ENCODE results near the gene POLA1.

Gene POLA1

DNA sequence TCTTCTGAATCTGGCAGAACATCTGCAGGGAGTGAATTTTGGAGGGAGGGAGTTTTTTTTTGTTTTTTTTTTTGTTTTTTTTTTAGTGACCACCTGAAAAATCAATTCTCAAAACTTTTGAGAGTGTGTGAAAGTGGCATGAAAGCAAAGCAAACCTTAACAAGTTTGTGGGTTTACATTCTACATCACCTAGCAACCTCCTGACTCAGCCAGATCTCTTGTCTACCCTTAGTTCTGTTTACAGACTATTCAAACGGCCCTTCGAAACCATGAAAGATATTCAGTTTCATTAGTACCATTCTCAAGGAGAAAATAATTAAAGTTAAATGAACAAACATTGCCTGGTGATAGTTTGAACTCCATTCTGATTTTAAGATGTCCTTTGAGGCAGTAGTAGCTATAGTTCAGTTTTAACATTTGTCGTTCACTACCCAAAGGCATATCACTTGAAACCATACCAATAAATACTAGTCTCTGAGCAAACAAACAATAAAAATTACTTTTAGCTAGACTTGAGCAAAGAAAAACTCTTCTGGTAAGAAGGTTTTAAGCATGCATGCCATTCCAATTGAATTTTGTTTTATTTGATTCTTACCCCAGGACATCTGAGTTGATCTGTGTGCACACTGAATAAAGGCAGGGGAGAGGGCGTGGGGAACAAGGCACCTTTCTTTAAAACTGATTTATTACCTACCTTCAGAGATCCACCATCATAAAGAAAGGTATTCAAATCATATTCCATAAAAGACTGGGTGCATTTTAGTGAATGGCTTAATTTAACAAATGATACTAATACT is 184.3 kb downstream of the POLA1 start:
- no peak for DNase-seq

GRCh38 chrX:24879679-24880078 is 186.0 kb downstream of the POLA1 start:
- no peak for DNase-seq

- no peak for DNase-seq
These were observed 193.2 kb downstream of the POLA1 start for GRCh38 chrX:24886916-24887315.

DNA sequence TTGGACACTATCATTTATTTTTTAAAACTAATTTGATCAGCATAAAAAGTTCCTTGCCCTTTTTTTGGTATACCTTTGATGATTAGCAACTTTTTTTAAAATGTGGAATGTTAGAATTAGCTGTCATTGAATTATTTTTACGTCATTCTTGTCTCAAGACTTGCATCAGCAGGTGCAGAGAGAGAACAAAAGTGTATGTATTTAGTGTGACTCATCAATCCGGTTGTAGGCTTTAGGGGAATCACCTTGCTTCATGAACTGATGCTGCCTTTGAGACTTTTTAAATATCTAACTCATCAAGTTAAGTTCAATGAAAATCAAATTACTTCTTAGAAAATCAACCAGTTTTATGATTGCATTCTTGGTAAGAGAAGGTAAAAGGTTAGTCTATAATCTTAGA is 197.0 kb downstream of the POLA1 start:
- no peak for DNase-seq

DNA sequence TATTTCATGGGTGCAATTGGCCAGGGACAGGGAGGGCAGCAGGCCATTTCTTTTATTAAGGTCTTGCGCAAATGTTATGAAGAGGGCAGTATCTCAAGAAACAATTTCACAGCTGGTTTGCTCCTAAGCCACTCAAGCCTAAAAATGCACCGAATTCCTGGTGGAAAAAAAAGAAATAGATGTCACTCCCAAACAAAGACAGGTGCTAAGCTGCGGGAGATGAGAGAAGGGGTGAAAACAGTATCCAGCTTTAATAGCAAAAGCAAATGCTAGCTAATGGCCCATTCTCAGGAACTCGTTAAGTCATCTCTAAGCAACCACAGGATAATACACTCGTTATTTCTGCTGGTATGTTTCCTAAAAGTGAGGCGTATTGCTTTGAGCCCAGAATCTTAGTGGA is 205.7 kb downstream of the POLA1 start:
- no peak for DNase-seq

DNA sequence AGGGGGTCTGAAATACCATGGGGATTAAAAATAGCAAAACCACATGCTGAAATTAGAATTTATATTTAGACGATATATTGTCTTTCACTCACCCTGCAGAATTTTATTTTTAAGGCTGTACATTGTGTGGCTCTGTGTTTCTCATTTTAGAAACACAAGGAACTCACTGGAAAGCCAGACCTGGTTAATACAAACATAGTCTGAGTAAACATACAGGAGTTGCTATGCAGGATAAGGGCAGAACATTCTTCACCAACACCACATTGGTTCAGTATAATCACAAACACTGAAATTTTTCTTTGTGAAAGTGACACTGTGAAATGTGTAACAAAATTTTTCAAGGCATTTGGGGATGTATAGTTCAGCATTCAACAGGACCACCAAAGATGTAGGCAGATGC is 206.5 kb downstream of the POLA1 start:
- DNase-seq, result no peak

- DNase-seq, result no peak
These were observed 209.1 kb downstream of the POLA1 start for GRCh38 chrX:24902806-24903205.

DNA sequence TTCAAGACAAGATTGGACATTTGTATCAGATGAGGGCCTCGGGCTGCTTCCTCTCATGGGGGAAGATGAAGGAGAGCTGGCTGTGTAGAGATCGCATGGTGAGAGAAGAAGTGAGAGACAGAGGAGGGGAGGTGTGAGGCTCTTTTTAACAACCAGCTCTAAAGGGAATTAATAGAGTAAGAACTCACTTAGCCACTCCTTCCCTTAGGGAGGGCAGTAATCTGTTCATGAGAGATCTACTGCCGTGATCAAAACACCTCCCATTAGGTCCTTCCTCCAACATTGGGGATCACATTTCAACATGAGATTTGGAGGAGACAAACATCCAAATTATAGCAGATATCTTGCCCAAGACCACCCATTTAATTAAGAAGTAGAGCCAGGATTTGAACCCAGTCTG is 225.0 kb downstream of the POLA1 start:
- DNase-seq, result no peak

- DNase-seq, result no peak
These were observed 227.1 kb downstream of the POLA1 start for GRCh38 chrX:24920769-24921168.

GRCh38 chrX:24925430-24925829 is 231.7 kb downstream of the POLA1 start:
- DNase-seq, result no peak

DNA sequence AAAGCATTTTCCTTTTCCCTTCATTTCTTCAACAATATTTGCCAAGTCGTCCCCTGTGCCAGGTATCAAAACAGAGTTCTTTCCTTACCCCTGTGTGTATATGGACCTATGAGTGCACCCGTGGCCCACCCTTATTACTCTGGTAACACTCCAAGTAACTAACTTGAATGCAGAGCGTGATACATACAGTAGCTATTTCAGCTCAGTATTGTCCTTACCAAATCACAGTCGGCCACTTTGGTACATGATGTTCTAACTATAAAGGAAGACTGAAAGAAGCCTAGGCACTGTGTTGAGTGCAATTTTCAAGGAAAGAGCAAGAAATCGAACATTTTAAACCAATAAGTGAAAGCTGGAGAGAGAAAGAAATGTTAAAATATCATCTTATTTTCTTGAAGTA is 233.7 kb downstream of the POLA1 start:
- no peak for DNase-seq

DNA sequence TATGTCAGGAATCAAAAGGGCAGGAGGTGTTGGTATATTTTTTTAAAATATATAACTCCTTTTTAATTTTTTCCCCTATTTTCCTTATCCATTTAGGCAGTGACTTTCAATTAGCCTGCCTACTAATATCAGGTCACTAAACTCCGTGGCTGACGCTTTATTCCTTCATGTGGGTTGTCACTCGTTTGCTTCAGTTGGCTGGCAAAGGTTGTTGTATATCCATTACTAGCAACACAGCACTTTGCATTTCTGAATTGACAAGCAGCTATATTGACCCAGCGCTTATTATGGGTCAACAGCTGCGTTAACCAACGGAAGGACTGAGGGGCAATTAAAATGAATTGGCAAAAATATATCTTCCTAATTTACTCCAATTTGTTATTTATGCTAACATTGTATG is 234.4 kb downstream of the POLA1 start:
- no peak for DNase-seq

DNA sequence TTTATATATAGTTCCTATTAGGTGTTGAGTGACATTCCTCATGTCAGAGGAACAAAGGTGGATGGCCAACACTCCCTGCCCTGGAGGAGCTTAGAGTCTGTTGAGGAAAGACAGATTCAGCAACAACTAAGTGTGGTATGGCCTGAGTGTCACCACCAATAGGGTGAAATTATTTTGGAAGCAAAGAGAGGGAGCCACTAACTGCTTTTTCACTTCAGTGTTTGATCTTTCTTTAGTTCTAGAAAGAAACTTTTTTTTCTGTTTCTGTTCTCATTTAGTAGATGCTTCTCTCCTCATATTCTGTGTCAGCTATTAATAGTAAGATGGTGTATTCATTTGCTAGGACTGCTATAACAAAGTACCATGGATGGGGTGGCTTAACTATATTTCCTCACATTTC is 240.6 kb downstream of the POLA1 start:
- DNase-seq, result no peak

DNA sequence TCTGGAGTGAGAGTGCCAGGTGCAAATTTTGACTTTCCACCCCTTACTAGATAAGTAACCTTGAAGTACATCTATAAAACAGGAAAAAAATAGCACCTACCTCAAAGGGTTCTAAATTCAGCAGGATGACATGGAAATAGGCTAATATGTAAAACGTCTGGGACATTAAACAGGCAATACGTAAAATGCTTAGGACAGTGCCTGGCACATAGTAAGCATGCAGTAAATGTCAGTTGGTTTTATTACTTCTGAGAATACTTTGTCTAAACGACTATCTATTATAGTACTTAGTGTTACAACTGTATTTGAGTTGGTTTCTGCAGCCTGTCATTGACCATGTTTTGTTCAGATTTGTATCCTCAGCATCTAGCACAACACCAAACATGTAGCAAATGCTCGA is 251.3 kb downstream of the POLA1 start:
- DNase-seq, result no peak

GRCh38 chrX:24946369-24946768 is 252.7 kb downstream of the POLA1 start:
- DNase-seq, result no peak

DNA sequence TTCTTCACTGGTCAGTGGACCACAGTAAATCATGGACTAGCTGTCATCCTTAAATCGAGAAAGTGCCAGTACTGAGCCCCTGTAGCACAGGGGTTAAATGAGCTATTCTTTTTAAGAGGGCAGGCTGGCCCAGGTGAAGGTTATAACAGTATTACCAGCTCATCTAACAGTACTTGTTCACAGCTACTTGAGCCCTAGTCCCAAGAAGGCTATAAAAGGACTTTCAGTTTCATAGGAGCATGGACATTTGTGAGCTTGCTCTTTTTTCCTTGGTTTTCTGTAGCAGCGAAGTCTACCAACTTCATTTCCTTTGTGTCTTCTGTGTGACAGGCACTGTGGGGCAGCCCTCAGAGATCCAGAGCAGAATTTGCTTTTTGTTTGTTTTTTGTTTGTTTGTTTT is 261.0 kb downstream of the POLA1 start:
- no peak for DNase-seq

GRCh38 chrX:24955372-24955930 is 261.7 kb downstream of the POLA1 start:
- DNase-seq, result no peak

GRCh38 chrX:24956828-24957227 is 263.1 kb downstream of the POLA1 start:
- no peak for DNase-seq

DNA sequence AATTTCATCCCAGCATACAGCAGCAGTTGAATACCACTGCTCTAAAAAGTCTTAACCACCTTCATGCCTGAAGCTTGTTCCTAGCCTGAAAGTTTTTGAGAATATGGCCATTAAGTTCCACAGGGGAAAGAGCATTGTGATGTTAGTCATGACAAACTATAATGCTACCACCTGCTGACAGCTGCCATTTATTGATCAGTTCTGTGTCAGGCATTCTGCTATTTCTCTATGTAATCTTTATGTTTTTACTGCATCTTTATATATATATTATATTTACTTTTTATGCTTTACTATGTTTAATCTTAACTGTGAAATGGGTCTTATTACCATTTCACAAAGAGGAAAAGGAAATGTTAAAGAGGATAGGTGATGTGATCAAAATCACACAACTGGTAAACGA is 268.1 kb downstream of the POLA1 start:
- DNase-seq, result no peak

- DNase-seq, result no peak
These were observed 270.1 kb downstream of the POLA1 start for GRCh38 chrX:24963823-24964222.

- no peak for DNase-seq
These were observed 271.7 kb downstream of the POLA1 start for GRCh38 chrX:24965372-24965771.

DNA sequence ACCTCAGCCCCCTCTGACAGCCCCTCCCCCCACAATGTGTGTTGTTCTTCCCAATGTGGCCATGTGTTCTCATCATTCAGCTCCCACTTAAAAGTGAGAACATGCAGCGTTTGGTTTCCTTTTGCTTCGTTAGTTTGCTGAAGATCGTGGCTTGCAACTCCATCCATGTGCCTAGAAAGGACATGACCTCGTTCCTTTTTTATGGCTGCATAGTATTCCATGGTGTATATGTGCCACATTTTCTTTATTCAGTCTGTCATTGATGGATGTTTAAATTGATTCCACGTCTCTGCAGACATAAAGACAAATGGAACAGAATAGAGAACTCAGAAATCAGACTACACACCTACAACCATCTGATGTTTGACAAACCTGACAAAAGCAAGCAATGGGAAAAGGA is 276.1 kb downstream of the POLA1 start:
- no peak for DNase-seq

GRCh38 chrX:24979081-24979480 is 285.4 kb downstream of the POLA1 start:
- DNase-seq, result no peak

DNA sequence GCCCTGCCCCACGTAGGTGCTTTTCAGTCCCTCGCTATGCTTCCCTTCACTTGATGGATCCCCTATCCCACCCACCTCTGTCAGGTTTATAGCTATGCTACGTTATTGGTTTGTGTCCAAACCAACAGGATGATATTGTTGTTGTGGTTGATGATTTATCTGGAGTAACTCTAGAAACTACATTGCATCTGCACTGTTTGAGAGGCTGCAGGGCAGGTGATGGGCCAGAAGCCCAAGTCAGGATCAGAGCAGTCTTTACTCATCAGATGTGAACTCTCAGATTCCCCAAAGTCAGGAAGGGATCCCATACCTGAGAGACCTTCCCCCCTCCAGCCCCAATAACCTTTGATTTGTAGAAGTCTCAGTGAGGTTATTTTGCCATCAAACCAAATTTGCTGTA is 287.3 kb downstream of the POLA1 start:
- DNase-seq, result no peak
